Right lung (tissue), 5 donors: ENCODE measurements around the gene AGPAT4. TPM values are rescaled to one million over a fixed set of nuclear protein-coding genes. Genes with fewer than 3 reads are reported as not detected.

Experiments used
- DNase-seq, 2 donors: peaks; one replicate each; pipeline ENCODE4 v3.0.0-alpha.2; 2013
- polyA plus RNA-seq, 5 donors: library from polyadenylated mRNA; unstranded; fragments of 120-200 nt; gene quantifications; one replicate each; pipeline versions ENCODE4 v1.2.1 to v1.2.3, GENCODE V29; 2013; ENCODE audit warnings: inconsistent platforms in 1 of 5, low replicate concordance in 1 of 5; ENCODE audit not compliant: insufficient read length in 5 of 5, insufficient read depth in 1 of 5

The AGPAT4 gene
- polyA plus RNA-seq, 5 donors, result 11.6 to 19.5 (median 15.1) TPM

DNA sequence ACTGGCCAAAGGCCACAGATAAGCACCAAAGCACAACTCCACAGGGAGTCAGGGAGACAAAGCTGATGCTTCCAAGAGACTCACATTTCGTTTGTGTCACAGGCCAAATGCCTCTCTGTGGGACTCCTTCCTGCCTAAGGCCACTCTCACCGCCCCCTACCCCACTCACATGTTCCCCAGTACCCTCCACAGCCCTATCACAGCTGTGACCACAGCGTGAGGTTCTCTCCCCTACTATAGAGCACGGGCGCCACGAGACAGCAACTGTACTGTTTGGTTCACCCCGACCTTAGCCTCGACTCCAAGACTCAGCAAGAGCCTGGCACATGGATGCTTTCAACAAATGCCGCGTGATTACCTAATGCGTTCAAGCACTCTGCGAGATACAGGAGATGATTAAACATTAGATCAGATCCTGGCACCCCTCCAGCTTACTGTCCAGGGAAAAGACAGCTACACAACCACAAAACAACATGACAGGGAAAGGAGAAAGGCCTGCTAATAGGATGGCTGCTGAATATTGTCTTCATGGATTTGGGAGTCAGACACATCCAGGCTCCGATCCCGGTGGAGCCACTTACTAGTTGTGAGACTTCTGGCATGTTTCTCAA lies 105.5 kb downstream of the AGPAT4 start:
- no peak for DNase-seq

DNA sequence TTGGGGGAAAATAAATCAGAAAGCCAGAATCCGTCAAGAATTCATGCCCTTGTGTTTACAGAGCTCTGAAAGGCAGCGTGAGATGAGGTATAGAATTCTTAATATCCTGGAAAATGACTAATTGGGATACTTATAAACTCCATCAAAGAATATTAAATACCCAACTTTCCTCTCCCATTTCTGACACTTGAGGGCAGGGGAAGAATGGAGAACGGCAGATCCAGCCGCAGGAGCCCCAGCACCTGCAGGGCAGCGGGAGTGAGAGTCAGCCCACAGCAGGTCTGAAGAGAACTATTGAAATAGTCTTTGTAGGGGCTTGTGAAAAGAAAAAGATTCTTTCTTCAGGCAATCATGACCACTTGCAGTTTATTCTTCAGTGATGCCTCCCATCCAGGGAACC lies 107.2 kb downstream of the AGPAT4 start:
- DNase-seq, result no peak

DNA sequence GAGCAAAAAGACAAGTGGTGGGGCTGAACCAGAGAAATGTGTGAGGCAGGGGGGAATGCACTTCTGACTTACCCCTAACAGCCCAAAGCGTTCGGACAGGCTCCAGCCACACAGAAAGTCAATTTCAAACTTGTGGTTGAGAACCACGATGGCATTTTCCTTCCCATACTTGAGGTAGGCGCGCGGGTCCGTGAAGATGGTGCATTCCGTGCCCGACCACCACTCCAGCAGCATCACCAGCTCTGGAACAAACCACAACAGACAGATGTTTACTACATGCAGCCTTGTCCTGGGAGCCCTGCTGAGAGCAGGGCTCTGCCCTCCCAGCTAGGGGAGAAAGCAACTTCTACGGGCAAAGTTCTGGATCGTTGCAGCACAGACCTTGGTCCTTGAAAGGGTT lies 107.7 kb downstream of the AGPAT4 start:
- no peak for DNase-seq

DNA sequence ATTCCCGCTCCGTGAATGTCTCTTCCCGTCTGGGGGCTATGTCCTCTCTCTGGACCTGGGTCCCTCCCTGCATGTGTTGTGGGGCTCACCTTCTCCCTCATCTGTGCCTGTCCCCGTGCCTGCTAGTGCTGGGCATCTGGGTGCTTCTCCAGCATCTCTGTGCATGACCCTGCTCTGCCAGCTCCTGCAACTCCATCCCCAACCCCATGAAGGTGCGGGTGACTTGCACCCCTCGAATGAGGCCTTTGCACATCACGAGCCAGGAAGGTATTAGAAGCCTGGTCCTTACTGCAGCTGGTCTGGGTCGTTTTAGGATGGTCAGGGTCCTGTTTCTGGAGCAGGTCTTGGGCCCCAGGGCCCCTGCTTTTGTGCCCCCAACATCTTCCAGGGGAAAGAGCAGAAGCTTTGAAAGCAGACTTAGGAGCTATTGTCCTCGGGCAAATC lies 109.7 kb downstream of the AGPAT4 start:
- DNase-seq, result no peak

DNA sequence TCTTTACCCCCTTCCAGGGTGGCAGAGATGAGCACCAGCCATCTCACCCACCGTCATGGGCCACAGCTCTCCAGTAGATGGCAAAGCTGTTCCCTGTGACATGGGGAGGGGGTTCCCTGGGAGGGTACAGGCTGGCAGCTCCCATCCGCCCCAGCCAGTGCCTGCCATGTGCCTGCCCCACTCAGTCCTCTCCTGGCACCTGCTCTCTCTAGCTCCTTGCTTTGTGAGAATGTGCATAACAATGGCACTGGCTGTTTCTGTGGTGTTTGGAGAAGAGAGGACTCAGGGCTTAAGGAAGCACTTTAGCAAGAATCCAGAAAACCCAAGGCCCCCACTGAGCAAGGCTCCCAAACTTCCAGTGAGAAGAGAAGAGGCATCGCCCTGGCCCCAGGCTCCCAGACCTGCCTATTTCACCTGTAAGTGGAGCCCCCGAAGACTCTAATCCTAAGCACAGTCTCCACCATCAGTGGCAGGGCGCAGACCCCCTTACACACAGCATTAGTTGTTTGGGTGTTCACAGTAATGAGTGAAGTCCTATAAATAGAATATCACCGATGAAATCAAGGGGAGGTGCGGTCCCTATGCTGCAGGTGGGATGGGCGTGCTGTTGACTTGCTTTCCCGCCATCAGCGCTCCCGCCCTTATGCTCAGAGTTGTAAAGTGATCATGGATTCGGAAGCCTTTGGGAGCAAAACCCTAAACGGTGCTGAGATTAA lies 110.2 kb downstream of the AGPAT4 start:
- no peak for DNase-seq

DNA sequence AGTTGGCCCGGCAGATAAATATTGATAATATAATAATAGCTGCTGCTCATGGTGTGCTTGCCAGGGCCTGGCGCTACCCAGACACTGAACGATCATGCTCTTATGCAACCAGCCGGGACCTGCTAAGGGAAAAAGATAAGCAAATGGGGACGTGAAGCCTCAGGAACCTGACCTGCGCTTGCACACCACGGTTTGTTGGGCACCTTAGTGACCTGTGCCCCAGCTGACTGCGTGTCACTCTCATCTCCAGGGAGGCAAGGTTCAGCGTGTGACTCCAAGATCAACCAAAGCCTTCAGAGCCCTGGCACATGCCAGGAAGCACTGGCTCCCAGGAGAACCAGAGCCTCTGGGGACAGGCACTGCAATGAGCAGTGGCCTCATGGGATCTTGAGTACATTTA lies 111.1 kb downstream of the AGPAT4 start:
- DNase-seq, result no peak

DNA sequence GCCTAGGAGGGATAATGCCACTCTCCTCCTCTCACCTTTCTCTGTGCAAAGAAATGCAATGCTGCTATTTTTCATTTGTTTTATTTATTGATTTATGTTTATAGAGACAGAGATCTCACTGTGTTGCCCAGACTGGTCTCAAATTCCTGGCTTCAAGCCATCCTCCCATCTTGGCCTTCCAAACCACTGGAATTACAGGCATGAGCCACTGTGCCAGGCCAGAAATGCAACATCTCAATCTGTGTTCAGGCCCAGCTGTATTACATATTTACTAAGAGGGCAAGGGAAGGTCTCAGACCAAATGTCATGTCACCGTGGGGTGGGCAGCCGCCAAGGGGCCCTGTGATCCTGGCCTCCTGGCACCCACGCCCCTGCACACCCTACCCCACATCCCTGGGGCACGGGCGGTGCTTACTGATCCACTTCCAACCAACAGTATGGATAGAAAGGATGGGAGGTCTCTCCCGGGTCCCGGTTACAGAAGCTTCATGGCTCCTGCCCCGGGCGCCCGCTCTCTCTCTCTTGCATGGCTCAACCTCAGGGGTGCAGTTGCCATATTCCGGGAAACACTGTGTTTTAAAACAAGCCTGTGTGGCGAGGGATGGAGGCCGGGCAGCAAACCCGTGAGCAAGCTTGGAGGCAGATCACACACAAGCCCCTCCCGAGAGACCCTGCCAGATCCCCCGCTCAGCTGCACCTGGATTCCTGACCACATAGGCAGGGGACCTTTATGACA lies 111.8 kb downstream of the AGPAT4 start:
- DNase-seq, result no peak

DNA sequence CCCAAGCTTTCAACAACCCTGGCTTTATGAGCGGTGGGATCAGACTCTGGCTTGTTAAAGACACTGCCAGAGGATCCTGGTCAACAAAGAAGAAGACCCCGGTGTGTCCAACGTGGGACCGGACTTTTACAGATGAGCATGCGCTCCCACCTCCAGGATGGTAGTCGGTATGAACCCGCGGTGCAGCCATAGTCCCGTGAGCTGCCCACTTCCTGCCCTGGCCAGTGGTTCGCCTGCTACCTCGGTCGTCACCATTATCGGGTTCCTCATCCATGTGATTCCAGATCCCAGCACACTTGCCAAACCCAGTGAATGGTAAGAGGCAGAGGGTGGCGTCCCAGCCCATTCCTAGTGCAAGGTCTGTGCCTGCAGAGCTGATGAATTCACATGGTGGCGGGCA lies 112.7 kb downstream of the AGPAT4 start:
- no peak for DNase-seq

DNA sequence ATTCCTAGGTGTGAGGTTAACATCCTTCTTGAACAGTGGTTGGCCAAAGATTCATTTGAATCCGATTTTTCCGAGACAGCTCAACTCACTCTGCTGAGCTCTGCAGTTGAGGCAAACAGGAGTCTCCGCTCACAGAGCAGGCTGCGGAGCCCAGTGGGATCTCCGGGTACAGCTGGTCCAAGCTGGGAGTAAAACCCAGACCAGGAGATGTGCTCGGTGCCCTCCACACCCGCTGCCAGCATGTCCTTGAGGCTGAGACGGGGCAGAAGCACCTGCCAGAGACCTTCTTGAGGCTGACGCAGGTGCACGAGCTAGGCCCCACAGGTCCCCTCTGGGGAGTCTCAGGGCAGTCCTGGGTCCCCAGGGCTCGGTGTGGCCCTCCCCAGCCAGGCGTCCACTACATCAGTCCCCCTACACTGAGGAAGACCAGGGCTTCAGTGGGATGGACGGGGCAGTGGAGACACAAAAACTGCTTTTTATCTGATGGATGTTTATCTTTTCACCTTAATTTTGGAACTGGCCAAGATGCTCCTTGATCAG lies 119.0 kb downstream of the AGPAT4 start:
- DNase-seq, result no peak

DNA sequence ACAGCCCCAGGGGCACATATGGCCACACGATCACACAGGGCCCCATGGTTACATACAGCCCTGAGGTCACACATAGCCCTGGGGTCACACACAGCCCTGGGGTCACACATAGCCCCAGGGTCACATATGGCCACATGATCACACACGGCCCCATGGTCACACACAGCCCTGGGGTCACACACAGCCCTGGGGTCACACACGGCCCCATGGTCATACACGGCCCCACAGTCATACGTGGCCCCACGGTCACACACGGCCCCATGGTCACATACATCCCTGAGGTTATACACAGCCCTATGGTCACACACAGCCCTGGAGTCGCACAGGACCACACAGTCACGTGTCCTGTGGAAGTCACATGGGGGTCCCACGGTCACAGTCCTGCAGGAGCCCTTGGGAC lies 120.1 kb downstream of the AGPAT4 start:
- DNase-seq, result no peak

DNA sequence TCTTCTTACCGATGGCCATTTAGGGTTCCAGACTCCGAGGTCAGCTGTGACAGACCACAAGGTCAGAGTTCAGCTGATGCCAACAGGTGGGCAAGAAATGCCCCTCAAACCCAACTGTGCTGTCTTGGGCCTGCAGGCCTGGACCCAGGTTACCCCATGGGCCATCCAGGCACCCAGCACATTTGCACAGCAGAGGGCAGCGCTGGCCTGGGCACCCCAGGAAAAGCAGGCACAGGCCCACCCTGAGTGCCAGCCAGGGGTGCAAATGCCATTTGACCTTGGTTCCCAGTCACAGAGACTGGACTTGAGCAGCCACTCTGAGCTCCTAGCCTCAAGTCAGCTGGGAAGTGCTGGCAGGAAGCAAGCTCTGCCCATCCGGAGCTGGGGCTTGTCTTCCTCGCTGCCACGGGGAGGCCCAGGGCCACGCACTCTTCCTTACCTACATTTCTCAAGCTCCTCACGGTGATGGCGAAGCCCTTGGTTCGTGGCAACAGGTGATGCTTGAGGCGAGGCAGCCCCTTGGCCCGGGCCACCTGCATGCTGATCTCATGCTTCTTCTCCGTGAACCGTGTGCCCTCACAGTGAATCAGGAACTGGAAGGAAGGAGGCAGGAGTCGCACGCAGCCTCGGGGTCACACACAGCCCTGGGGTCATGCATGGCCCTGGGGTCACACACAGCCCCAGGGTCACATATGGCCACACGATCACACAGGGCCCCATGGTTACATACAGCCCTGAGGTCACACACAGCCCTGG lies 120.8 kb downstream of the AGPAT4 start:
- DNase-seq, result no peak

DNA sequence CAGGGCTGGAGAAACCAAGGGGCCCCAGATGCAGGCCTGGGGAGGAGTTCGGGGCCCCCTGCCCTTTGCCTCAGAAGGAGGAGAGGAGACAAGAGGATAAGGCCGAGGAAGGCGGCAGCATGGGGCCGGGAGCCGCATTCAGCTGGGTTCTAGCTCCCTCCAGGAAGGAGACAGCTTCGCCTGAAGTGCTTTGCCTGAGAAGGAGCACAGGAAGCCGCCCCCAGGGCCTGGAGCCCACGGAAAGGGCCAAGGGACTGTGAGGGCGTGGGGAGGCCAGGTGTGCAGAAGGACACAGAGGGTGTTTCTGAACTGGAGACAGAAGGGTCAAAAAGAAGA lies 121.4 kb downstream of the AGPAT4 start:
- no peak for DNase-seq

DNA sequence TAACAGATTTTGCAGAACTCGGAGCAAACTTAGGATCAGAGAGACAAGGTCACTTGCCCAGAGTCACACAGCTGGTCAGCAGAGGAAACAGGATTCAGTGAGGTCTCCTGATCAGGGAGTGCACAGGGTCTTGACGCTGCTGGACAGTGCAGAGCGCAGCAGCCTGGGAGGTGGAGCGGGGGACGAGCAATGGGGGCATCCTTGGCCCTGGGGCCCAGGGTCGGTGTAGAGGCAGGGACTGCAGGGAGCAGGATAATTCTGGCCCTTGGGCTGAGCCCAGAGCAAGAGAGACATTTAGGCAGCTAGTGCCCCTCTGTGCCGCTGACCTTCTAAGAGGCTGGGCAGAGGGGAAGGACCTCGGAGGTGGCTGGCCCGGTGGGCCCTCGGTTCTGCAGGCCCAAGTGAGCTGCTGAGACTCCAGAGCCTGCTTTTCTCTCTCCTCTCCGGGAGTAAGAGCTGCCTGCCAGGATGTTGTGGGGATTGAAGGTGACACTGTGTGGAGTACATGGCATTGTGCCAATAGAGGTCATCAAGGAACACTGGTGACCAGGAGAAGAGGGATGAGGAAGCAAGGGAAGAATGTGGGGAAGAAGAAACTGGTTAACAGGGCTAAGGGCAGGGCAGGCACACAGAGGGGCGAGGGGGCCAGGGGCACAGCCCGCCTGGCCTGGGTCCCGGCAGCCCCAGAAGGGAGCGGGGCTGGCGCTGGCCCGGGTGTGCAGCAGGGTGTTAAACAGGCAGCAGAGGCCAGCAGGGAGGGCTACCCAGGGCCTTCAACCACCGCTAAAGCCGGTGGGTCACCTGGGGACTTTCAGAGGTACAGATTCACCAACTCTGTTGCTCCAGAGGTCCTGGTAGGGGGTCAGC lies 122.0 kb downstream of the AGPAT4 start:
- DNase-seq, result no peak

DNA sequence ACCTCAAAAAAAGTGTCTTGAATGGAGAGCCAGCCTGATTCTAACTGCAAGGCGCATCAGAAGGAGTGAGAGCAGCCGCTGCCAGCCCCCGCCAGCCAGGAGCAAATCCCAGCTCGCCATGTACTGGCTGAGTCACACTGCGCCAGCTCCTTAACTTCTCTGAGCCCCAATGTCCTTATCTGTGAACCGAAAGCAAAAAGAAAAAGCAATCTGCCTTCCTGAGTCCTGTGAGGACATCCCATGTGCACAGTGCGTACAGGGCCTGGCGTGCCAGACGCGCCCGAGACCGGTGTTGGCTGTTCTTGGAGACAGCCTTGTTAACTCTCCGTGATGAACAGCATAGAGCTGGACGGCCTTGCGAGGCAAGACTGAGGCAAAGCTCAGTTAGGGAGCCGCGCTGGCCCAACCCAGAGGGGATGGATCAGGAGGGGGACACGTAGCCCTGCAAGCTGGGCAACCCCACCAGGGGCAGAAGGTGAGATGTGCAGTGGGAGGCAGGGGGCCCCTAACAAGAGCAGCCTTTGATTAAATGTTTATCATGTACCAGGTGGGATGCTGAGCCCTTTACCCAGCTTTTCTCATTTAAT lies 122.7 kb downstream of the AGPAT4 start:
- no peak for DNase-seq

DNA sequence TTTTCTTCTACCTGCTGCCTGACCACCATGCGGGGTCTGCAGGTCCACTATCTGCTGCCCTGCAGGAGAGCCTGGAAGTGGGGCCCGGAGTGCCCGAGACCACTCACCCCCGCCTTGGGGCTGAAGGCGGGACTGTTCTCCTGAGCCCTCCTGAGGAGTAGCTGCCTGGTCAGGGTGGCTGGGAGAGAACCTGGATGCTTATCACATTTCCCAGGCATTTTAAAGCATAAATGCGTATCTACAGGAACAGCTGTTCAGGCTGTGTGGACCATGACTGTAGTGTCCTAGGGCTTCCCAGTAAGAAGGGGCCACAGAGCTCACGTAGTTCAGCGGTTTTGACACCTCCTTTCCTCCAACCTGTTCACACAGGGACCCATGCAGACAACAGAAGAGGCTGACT lies 123.3 kb downstream of the AGPAT4 start:
- no peak for DNase-seq

DNA sequence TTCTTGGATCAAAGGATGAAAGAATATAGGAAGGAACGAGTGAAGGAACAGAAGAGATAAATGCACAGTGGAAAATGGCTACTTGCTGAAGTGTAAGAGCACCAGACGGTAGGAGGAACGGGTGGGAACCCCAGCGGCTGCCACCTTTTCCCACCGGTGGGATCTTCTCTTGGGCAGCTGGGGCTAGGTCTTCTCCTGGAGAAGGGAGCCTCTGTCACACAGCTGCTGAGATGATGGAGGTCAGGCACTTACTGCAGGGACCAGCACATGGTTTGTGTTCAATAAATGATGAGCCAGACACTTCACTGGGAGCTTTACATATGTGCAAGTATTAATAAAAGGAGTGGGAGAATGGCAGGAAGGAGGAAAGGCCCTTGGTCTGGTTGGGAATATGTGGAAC lies 123.7 kb downstream of the AGPAT4 start:
- DNase-seq, result no peak

DNA sequence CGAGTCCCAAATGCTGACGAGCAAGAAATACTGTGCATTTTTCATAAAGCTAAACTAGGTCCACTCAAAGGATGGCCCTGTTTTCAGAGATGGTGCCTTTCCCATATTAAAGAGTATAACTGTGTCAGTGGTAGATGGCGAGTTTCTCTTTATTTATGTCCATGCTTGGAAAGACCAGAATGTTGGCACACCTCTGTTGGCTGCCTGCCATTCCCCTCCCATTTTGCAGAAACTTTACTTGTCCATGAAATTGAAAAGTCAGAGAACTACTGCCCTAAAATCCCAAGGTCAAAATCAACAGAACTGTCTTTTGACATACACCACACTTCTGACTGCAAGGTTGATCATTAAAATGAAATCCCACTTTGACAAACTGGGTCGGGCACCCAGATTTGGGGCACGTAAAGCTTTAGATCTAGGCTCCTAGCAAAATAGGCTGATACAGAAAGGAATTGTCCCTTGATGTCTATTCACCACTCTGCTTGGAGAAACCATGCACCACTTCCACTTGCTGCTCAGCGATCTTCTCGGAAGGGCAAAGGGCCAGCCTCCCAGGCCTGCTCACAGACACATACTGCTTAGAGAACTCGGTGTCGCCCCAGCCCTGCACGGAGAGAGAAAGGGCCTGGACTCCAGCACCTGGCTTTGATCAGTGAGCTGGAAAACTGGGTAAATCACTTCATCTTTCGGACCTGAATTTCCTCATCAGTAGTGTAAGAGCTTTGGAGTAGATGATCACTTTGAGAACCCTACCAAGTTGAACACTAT lies 130.0 kb downstream of the AGPAT4 start:
- DNase-seq, result no peak

DNA sequence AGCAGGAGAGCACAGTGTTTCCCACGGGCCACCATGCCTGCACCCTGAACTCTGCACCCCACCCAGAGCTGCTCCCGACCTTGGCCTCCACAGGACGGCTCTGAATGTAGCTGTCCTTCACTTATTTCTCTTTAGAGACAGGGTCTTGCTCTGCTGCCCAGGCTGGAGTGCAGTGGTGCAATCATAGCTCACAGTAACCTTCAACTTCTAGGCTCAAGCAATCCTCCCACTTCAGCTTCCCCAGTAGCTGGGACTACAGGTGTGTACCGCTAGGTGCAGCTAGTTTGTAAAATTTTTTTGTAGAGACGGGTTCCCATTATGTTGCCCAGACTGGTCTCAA lies 130.9 kb downstream of the AGPAT4 start:
- DNase-seq, result no peak

DNA sequence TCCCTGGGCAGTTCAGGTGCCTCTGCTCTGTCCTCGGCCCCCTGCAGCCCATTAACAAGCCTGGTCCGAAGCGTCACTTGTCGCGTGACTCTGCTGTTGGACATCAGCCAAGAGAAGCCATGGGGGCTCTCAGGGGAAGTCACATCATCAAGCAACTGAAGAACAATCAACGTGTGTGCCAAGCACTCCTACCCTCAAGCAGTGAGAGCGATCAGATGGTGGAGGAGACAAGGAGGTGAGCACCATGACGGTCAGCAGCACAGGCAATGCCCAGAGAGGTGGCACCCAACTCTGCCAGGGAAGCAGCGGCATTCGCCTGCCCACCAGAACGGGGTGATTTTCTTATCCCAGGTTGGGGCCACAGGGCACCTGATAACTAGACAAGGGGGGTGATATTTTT lies 132.7 kb downstream of the AGPAT4 start:
- DNase-seq, result no peak

DNA sequence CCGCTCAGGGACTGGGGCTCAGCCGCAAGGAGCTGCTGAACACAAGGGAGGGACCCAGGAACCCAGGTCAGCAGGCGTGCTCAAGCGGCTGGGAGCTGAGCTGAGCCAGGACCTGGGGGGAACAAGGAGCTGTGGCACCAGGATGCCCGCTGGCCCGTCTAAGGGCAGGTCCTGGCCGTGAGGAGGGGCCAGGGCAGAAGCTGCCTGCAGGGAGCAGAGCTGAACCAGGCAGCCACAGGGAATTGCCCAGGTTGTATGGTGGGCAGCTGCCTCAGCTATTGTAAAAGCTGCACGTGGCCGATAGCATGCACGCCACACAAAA lies 133.3 kb downstream of the AGPAT4 start:
- no peak for DNase-seq
